ENCODE measurements around the gene TMEM101. TPM values are rescaled to one million over a fixed set of nuclear protein-coding genes. Genes with fewer than 3 reads are reported as not detected.
"Not testable (repeated sequence)": the region's sequence is repeated elsewhere in the genome, so short reads cannot be mapped to it uniquely, and the experiment has no call there.

The TMEM101 gene
- total and polyA plus RNA-seq, 2 of the 13 experiments (the other 11 are each of a cell fraction or from before 2014, with no cell fraction given), result 72.0 to 100 TPM

GRCh38 chr17:44049294-44050060 lies 34.7 kb upstream of the TMEM101 start:
- FAIRE-seq (no peak), DNase-seq (ENCODE audit: low spot score) (no peak), ATAC-seq (no peak; the same call in 2 of the 3 replicates)
- H3K79me2 ChIP-seq (ENCODE audit: insufficient read depth, low read length), result peaks cover 48% of the 10 kb centered on the region
- no peak overlapping the region for H3K27ac ChIP-seq (ENCODE audit: extremely low read length, insufficient read depth, low read length)
- peaks cover 36 to 80% of the 10 kb centered on the region in 2 experiments for H3K36me3 ChIP-seq (replicated peaks in 1 of 2; ENCODE audit: control insufficient read depth in 1 of 2, insufficient read depth in 2 of 2, low read length in 2 of 2)
- 0 out of 2 replicates have a peak, but pooled peaks cover 8% of the 10 kb centered on the region for H3K4me1 ChIP-seq (ENCODE audit: insufficient read depth, low read length)
- no peaks in the 10 kb centered on the region for H3K9me3 ChIP-seq (ENCODE audit: low read length)
- POLR2A ChIA-PET, result interaction anchor here (1.2 kb wide), 1 partner anchor 10 kb away, joined by 3 read pairs; no protein-coding TSS in a partner anchor
- WGBS (ENCODE audit: low lambda C conversion rate), result 98% methylated on average over 8 of the region's 9 CpGs
- no peak overlapping the region for H3K9ac ChIP-seq (ENCODE audit: insufficient read depth, low read depth, low read length)
- no peak overlapping the region for H3K4me3 ChIP-seq (replicated peaks in 1 of 3; ENCODE audit: insufficient read depth in 1 of 3, low read depth in 2 of 3, low read length in 3 of 3)
- peaks cover 5% of the 10 kb centered on the region for H4K20me1 ChIP-seq (ENCODE audit: insufficient read depth, low read length)
- in situ Hi-C loops (cut with HindIII; ENCODE audit: extremely low pct_ligation_motif_present, low pct_unique_long_range_greater_than_20kb), result loop anchor here (10.0 kb wide), 1 partner anchor 105 kb away; the partner anchor contains the start of gene PPY
- intact Hi-C loops (cut with micrococcal nuclease; ENCODE audit: unreplicated experiment), result loop anchor here (1.0 kb wide), 1 partner anchor 21 kb away; the partner anchor contains the start of gene G6PC3
- TF ChIP-seq ZNF770 (CRISPR knock-in tag; IDR thresholded peaks at IDR 0.05) (peak; percentile 71; the same call in 1 of the 2 replicates), POLR2AphosphoS2 (IDR thresholded peaks at IDR 0.05; ENCODE audit: low read depth, low read length) (0 out of 2 replicates have a peak, but pooled peaks have one; percentile 66), ZMYM3 (CRISPR knock-in tag; IDR thresholded peaks at IDR 0.05) (0 out of 2 replicates have a peak, but pooled peaks have one; percentile 28), ZNF121 (CRISPR knock-in tag; IDR thresholded peaks at IDR 0.05) (peak; percentile 94), ZNF788 (CRISPR knock-in tag; IDR thresholded peaks at IDR 0.05; ENCODE audit: borderline replicate concordance) (no peak), NONO (IDR thresholded peaks at IDR 0.05) (no peak), NONO (CRISPR knock-in tag; conservative IDR thresholded peaks at IDR 0.05) (0 out of 2 replicates have a peak, but pooled peaks have one; percentile 22), RBM22 (optimal IDR thresholded peaks at IDR 0.05; ENCODE audit: low read length) (peak; percentile 33), RELA (CRISPR knock-in tag; IDR thresholded peaks at IDR 0.05) (no peak)
- CTCF ChIA-PET (ENCODE audit: low intra/inter-chr PET ratio, low total read pairs), result no interaction called here
- no peak overlapping the region for H2AFZ ChIP-seq (ENCODE audit: low read length)
- BruUV-seq (replicated peaks), result TSS peak; percentile 30
- no peaks in the 10 kb centered on the region for H3K27me3 ChIP-seq (ENCODE audit: control insufficient read depth in 1 of 2, insufficient read depth in 2 of 2, low read length in 2 of 2)
- H3K4me2 ChIP-seq (ENCODE audit: low read depth, low read length), result no peak overlapping the region

- in situ Hi-C loops (cut with HindIII; ENCODE audit: extremely low pct_ligation_motif_present, low pct_unique_long_range_greater_than_20kb), result loop anchor here (10.0 kb wide), 1 partner anchor 102 kb away; the partner anchor contains the start of gene PPY
- BruUV-seq (replicated peaks); FAIRE-seq; H3K9me3 ChIP-seq (ENCODE audit: low read length); intact Hi-C loops (cut with micrococcal nuclease; ENCODE audit: unreplicated experiment); H3K27me3 ChIP-seq (ENCODE audit: control insufficient read depth in 1 of 2, insufficient read depth in 2 of 2, low read length in 2 of 2); DNase-seq (ENCODE audit: low spot score); H3K4me2 ChIP-seq (ENCODE audit: low read depth, low read length); H3K4me3 ChIP-seq (replicated peaks in 1 of 3; ENCODE audit: insufficient read depth in 1 of 3, low read depth in 2 of 3, low read length in 3 of 3); ATAC-seq; POLR2A ChIA-PET; CTCF ChIA-PET (ENCODE audit: low intra/inter-chr PET ratio, low total read pairs); H2AFZ ChIP-seq (ENCODE audit: low read length); H3K27ac ChIP-seq (ENCODE audit: extremely low read length, insufficient read depth, low read length); H3K9ac ChIP-seq (ENCODE audit: insufficient read depth, low read depth, low read length); H3K4me1 ChIP-seq (ENCODE audit: insufficient read depth, low read length): not testable (repeated sequence)
- 97% methylated on average over 7 of the region's 7 CpGs for whole genome bisulfite sequencing (ENCODE audit: low lambda C conversion rate)
- H4K20me1 ChIP-seq (ENCODE audit: insufficient read depth, low read length), result peaks cover 11% of the 10 kb centered on the region
- peaks cover 53% of the 10 kb centered on the region for H3K79me2 ChIP-seq (ENCODE audit: insufficient read depth, low read length)
- H3K36me3 ChIP-seq (replicated peaks in 1 of 2; ENCODE audit: control insufficient read depth in 1 of 2, insufficient read depth in 2 of 2, low read length in 2 of 2), result peaks cover 27 to 73% of the 10 kb centered on the region in 2 experiments
Measured at GRCh38 chr17:44046893-44047292, 32.1 kb upstream of the TMEM101 start.

Measured in HepG2 (cell line).